ENCODE data around the gene CAGE1. TPM values are rescaled to one million over a fixed set of nuclear protein-coding genes. Genes with fewer than 3 reads are reported as not detected.

CAGE1 gene
- total RNA-seq, 2 experiments from 2014 or later: 0.11 to 0.18 TPM

GRCh38 chr6:7309050-7309449 is 80.5 kb downstream of the CAGE1 start:
- Mint-ChIP-seq H3K4me1 (ENCODE audit: low read depth) (peaks cover 61% of the 10 kb centered on the region), H3K27ac (no peak overlapping the region), H3K4me3 (peak overlapping the region; percentile 16), H3K27me3 (no peaks in the 10 kb centered on the region), H3K36me3 (ENCODE audit: low read depth) (peaks cover 62% of the 10 kb centered on the region), H3K9me3 (peaks cover 7% of the 10 kb centered on the region)
- ATAC-seq (no peak), DNase-seq (no peak)
- ChIA-PET POLR2A (interaction anchor here (0.7 to 1.4 kb wide), 2 partner anchors 9 to 81 kb away, joined by 3 to 4 read pairs; partner anchors contain the start of genes CAGE1 and RIOK1), CTCF (interaction anchor here (1.5 kb wide), 1 partner anchor 33 kb away, joined by 6 read pairs; no protein-coding TSS in a partner anchor)
- no peak for TF ChIP-seq CTCF (IDR thresholded peaks at IDR 0.05)
- intact Hi-C loops (cut with micrococcal nuclease): no loop called here

GRCh38 chr6:7307533-7307932 is 82.0 kb downstream of the CAGE1 start:
- Mint-ChIP-seq H3K4me1 (ENCODE audit: low read depth) (peaks cover 52% of the 10 kb centered on the region), H3K36me3 (ENCODE audit: low read depth) (peaks cover 70% of the 10 kb centered on the region), H3K4me3 (no peak overlapping the region), H3K27me3 (no peaks in the 10 kb centered on the region), H3K9me3 (peaks cover 7% of the 10 kb centered on the region), H3K27ac (peak overlapping the region; percentile 3)
- ATAC-seq (no peak), DNase-seq (no peak)
- TF ChIP-seq CTCF (IDR thresholded peaks at IDR 0.05): no peak
- intact Hi-C loops (cut with micrococcal nuclease): no loop called here
- POLR2A ChIA-PET: interaction anchor here (0.6 kb wide), 1 partner anchor 81 kb away, joined by 3 read pairs; no protein-coding TSS in a partner anchor
- CTCF ChIA-PET: no interaction called here

GRCh38 chr6:7304821-7305220 is 84.7 kb downstream of the CAGE1 start:
- Mint-ChIP-seq H3K36me3 (ENCODE audit: low read depth) (peaks cover 68% of the 10 kb centered on the region), H3K4me1 (ENCODE audit: low read depth) (peaks cover 50% of the 10 kb centered on the region), H3K27ac (peak overlapping the region; percentile 44), H3K9me3 (peaks cover 3% of the 10 kb centered on the region), H3K4me3 (no peak overlapping the region), H3K27me3 (no peaks in the 10 kb centered on the region)
- ChIA-PET CTCF (interaction anchor here (1.1 kb wide), 1 partner anchor 29 kb away, joined by 4 read pairs; no protein-coding TSS in a partner anchor), POLR2A (interaction anchor here (0.6 to 1.1 kb wide), 2 partner anchors 14 to 90 kb away, joined by 3 to 4 read pairs; no protein-coding TSS in a partner anchor)
- ATAC-seq (no peak), DNase-seq (no peak)
- intact Hi-C loops (cut with micrococcal nuclease): no loop called here
- TF ChIP-seq CTCF (IDR thresholded peaks at IDR 0.05): no peak

GRCh38 chr6:7301702-7302101 is 87.8 kb downstream of the CAGE1 start:
- Mint-ChIP-seq H3K27me3 (no peaks in the 10 kb centered on the region), H3K4me3 (no peak overlapping the region), H3K27ac (no peak overlapping the region), H3K36me3 (ENCODE audit: low read depth) (peaks cover 60% of the 10 kb centered on the region), H3K4me1 (ENCODE audit: low read depth) (peaks cover 24% of the 10 kb centered on the region), H3K9me3 (no peaks in the 10 kb centered on the region)
- no peak for DNase-seq
- POLR2A ChIA-PET: interaction anchor here (1.5 kb wide), 1 partner anchor 16 kb away, joined by 4 read pairs; no protein-coding TSS in a partner anchor
- CTCF ChIA-PET: interaction anchor here (5.4 kb wide), 1 partner anchor 26 kb away, joined by 23 read pairs; no protein-coding TSS in a partner anchor
- intact Hi-C loops (cut with micrococcal nuclease): no loop called here
- no peak for ATAC-seq
- TF ChIP-seq CTCF (IDR thresholded peaks at IDR 0.05): no peak

GRCh38 chr6:7300926-7301325 is 88.6 kb downstream of the CAGE1 start:
- H3K9me3 Mint-ChIP-seq: no peaks in the 10 kb centered on the region
- no peak overlapping the region for H3K27ac Mint-ChIP-seq
- intact Hi-C loops (cut with micrococcal nuclease): no loop called here
- ChIA-PET CTCF (interaction anchor here (1.6 to 5.4 kb wide), 2 partner anchors 18 to 25 kb away, joined by 3 to 23 read pairs; no protein-coding TSS in a partner anchor), POLR2A (interaction anchor here (1.5 kb wide), 1 partner anchor 15 kb away, joined by 4 read pairs; no protein-coding TSS in a partner anchor)
- H3K36me3 Mint-ChIP-seq (ENCODE audit: low read depth): peaks cover 65% of the 10 kb centered on the region
- ATAC-seq: no peak
- TF ChIP-seq CTCF (IDR thresholded peaks at IDR 0.05): no peak
- H3K27me3 Mint-ChIP-seq: no peaks in the 10 kb centered on the region
- no peak for DNase-seq
- peaks cover 27% of the 10 kb centered on the region for H3K4me1 Mint-ChIP-seq (ENCODE audit: low read depth)
- no peak overlapping the region for H3K4me3 Mint-ChIP-seq

Data from activated CD8-positive, alpha-beta T cell treated with anti-CD3 and anti-CD28 coated beads for 36 hours (primary cell).